Myocyte (in vitro differentiated cells): Measurements from ENCODE around the gene DMKN. TPM values are rescaled to one million over a fixed set of nuclear protein-coding genes. Genes with fewer than 3 reads are reported as not detected.
A peak's percentile ranks its signal among the peaks of the same experiment; 100 is the strongest.

Experiments used
- DNase-seq: peaks from one replicate; pipeline ENCODE4 v3.0.0-alpha.2; 2012; ENCODE audit warnings: low read depth
- total RNA-seq: library from RNA; depleted of rRNA; stranded (reverse); fragments of >200 nt; gene quantifications from 2 replicates; pipeline ENCODE4 v1.2.3, GENCODE V29; 2014

Gene DMKN
- total RNA-seq, 1 donor from 2014 or later = 3.0 TPM

DNA sequence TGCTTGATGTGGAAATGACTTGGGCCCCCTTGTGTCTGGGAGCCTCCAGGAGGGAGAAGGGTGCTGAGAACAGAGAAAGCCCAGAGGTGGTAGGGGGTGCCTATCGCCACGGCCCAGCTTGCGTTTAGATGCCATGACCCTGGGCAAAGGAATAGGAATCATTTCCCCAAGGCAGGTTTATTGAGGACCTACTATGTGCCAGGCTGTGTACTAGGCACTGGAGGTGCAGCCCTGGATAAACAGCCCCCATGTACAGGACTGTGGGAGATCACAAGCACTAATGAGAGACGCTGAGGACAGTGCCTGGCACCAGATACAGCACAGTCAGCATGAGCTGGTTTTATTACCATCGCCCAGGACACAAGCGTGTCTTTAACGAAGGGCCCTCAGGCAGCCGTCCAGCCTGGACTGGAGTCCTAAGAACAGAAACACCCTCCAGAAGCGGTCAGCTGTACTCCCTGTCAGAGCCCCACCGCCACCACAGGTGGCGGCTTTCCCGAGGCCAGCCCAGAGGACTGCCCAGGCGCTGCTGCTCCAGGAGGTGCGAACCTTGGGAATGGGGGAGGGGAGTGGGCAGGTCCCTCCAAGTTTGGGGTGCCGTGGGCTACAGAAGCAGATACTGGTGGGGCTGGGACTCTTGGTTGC lies 36.6 kb upstream of the DMKN start:
- DNase-seq = no peak

DNA sequence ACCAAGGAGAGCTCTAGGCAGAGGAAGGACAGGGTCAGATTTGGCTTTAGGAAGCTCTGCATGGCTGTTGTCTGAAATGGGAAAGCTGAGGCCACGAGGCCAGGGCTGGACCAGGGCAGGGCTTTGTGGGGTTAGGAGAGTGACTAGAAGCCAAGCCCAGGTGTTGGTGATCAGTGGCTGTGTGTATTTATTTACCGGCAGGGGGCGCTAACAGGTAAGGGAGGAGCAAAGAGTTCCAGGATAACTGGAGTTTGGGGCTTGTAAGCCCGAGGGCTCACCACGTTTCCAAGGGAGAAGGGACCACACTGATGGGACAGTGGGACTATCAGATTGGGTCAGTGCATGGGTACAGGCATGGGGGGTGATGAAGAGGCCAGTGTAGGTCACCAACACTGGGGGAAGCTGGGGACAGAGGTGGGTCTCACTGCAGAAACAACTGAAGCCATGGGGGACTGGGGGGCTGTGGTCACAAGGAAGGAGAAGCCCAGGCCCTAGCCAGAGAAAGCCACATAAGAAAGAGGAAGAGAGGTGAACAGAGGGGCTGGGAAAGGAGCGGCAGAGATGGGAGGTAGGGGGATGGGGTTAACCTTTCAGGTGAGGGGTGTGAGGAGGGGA lies 35.8 kb upstream of the DMKN start:
- DNase-seq = peak; percentile 79

DNA sequence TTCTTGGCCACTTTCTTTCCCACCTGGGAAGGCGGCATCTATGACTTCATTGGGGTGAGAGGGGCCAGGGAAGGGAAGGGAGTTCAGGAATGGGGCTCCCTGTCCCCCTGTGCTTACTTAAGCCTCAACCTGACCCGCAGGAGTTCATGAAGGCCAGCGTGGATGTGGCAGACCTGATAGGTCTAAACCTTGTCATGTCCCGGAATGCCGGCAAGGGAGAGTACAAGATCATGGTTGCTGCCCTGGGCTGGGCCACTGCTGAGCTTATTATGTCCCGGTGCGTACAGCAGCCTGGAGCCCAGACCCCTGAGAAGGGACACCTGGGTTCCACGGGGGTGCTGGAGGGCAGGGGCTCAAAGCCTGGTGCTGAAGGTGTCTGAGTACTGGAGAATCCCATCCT lies 33.1 kb upstream of the DMKN start:
- no peak for DNase-seq

DNA sequence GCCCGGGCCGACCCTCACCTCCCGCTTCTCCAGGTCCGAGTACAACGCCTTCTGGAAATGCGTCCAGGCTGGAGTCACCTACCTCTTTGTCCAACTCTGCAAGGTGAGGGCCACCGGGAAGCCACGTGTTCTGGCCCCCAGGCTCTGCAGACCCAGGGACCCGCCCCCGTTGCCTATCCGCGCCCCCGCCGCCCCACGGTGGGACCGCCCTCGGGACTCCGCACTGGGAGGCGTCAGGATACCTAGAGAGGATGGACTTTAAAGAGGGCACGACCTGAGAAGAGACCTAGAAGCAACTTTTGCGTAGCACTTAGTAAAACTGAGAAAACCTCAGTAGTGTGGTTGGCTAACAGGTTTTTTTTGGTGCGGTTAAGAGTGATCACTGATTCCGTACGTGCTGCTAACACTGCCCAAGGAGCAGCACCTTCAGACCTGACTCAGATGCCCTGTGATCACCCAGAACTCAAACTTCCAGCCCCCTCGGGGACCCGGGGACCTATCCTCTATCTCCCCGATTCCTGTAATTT lies 32.5 kb upstream of the DMKN start:
- DNase-seq = no peak

DNA sequence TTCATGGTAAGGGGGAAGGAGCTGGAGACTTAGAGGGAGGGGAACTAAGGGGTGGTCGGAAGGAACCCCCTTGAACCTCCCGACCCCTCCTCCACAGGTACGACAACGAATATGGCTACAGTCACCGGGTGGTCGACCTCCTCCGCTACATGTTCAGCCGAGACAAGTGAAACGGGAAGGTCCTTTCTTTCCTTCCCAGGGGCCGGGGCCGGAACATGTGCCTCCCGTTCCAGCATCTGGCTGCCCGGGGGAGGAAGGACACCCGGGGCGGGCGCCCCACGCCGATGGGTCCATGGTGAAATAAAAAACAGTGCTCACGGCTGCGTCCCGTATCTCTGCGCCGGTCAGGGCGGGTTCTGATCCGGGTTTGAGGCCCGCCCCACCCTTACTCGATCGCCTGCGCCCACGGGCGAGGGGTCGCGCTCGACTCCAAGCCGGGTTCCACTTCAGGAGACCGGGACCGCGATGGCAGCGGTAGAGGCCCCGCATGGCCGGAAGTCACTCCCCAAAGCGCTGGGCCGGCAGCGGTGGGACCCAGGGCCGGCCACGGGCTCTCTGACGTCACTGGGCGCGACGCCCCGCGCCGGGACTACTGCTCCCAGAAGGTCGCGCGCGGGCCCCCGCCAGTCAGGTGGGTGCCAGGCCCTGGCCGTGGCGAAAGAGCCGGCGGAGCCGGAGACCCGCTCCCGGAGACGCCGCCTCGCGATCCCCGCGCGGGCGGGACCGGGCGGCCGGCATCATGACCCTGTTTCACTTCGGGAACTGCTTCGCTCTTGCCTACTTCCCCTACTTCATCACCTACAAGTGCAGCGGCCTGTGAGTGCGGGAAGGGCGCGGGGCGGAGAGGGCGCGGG lies 31.8 kb upstream of the DMKN start, which contains the start of gene TMEM147:
TSS of gene TMEM147 (plus strand) at position 626 of the 854 bp plus-strand sequence. CDS start at position 740, 114 bp downstream.
- DNase-seq = peak; percentile 91

DNA sequence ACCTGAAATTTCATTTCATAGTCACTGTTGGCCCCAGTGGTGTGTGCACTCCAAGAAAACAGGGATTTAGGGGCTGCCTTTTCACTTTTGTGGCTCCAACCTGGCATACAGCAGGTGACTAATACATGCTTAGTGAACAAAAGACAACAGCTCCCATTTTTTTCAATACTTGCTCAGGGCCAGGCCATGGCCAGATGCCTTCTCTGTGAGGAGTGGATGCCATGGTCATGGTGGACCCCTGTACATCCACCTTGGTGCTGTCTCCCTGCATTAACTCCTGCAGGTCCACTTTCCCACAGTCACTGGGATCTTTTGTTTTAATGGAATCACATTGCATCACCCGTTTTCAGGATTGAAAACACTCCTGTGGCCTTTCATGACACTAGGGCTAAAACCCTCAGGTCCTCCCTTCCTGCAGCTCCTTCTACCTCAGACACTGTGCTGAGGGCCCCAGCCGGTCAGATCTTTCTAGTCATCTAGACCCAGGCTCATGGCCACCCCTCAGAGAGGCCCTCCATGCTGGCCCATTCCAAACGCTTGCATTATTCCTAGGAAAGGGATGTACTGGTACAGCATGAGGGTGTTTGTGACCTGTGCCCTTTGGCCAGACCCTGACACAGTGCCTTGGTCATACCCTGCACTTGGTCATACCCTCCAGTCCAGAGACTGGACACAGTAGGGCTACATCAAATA lies 30.8 kb upstream of the DMKN start:
- DNase-seq = no peak

DNA sequence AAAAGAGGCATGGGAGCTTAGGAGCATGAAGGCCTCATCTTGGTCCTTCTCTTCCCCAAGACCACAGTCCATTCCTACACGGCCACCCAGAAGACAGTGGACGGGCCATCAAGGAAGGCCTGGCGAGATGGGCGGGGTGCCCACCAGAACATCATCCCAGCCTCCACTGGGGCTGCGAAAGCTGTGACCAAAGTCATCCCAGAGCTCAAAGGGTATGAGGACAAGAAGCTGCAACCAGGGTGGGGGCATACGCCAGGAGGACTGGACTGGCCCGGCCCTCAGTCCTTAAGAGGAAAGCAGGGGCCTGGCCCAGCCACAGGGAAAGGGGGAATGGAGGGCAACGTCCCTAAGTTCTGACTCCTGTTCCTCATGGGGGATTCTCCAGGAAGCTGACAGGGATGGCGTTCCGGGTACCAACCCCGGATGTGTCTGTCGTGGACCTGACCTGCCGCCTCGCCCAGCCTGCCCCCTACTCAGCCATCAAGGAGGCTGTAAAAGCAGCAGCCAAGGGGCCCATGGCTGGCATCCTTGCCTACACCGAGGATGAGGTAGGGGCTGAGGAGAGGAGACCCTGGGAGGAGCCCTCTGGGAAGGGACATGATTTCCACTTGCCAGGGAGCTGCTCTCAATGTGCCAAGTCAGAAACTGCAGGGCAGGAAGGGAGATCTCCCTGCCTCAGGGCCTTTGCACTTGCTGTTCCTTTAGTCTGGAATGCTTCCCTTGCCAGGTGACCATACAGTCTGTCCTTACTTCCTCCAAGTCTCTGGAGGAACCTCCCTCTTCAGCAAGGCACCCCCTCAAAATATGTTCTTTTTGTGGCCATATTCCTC lies 30.0 kb upstream of the DMKN start:
- no peak for DNase-seq

DNA sequence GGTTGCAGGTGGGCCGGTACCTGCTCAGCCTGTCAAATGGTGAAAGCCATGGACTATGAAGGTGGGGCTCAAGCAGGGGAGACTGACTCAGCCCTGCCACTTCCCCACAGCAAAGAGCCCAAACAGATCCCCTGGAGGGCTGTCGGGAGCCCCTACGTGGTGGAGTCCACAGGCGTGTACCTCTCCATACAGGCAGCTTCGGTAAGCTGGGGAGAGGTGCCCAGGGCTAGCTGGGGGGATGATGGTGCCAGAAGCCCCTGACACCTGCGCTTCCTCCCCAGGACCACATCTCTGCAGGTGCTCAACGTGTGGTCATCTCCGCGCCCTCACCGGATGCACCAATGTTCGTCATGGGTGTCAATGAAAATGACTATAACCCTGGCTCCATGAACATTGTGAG lies 28.8 kb upstream of the DMKN start:
- DNase-seq = no peak

DNA sequence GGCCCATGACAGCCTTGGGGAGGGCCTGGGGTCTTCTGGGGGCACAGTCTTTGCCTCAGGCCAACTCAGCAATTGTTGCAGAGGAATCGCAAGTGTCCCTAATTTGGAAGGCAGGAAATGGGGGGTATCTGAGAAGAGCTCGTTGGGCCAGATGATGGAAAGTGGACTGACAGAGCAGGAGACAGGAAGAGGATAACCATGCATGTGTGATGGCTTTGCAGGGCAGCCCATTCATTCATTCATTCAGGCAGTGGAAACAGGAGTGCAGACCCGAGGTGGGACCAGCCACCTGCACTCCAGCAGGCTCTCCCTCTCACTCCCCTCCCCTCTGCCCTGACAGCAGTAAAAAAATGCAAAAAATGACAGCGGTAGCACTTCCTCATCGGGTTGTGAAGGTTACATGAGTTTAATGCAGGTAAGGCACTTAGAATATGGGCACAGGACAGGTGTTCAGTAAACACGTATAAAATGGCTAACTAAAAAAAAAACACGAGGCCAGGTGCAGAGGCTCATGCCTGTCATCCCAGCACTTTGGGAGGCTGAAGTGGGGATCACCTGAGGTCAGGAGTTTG lies 27.0 kb upstream of the DMKN start:
- DNase-seq = no peak

DNA sequence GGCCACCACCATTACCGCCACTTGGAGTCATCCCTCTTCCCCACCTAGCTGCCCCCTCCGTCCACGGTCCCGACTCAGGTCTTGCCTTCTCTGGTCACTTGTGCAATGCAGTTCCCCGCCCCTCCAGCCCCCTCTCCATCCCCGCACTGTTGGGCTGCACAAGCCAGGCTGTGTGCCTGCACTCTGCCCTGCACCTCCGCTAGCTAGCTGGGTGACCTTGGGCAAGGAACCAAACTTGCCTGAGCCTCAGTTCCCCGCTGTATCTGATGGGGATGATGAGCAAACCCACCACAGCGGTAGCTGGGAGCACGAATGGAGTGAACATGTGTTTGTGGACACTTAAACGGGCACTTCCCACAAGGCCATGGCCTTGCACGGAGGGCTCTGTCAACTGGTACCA lies 26.4 kb upstream of the DMKN start:
- no peak for DNase-seq

DNA sequence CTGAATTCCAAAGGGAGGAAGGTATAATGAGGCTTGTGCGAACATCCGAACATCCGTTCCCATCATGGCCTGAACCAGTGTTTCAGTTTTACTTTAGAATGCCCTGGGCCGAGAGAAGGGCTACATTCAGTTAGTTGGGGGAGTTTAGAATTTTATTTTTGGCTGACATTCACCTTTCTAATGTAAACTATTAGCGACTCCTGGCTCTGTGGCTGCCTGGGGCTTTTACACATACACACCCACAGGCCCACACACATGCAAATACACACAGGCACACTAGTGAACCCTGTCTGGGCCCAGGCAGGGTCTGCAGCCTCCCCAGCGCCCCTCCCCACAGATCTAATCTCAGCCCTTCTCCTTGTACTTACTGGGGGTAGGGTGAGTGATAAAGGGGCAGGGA lies 25.9 kb upstream of the DMKN start:
- DNase-seq = no peak

DNA sequence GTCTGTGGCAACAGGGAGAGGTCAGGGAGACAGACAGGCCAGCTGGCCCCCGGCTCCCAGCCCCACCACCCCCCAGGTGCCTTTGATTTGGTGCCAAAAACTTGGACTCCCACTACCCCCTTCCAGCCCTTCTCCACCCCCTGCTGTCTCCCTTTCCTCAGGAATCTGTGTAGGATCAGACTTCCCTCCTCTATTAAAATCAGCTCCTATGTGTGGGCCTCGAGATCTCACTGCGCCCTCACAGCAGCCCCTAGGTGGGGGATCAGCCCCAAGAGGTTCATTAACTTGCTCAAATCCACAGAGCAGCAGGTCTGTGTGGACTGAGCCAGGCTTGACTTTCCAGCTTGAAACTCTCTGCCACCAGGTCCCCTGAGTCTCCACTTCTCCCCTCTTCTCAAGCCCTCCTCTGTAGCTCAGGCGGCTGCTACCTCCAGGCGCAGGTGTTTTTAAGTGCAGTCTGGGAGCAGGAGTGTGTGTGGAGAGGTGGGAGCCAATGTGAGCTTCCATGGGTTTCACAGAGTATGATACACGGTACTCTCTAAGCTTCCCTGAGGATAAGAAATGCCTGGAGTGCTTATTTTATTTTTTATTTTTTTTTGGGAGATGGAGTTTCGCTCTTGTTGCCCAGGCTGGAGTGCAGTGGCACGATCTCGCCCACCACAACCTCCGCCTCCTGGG lies 21.5 kb upstream of the DMKN start:
- DNase-seq = no peak

DNA sequence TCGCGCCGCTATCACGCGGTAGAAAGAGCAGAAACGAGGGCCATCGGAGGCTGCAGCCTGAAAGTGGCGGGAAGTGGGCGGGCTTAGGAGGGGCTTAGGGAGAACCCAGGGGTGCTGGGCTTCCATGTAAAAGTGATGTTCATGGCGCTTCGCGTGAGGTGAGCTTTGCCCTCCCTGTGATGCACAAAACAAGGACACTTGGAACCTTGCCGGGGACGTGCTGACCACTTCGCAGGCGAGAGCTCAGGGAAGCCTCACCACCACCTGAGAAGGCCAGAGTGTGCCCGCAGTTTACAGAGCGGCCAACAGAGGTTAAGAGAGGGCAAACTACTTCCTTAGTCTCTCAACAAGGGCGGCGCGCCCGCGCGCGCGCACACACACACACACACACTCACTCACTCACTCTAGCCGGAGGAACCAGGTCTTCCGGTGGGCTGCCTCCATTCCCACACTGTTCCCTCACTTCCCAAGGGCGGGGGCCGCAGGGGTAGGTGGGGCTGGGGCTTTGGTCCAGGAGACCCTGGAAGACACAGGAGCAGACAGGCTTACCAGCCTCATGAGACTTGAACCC lies 20.5 kb upstream of the DMKN start:
- DNase-seq = no peak

DNA sequence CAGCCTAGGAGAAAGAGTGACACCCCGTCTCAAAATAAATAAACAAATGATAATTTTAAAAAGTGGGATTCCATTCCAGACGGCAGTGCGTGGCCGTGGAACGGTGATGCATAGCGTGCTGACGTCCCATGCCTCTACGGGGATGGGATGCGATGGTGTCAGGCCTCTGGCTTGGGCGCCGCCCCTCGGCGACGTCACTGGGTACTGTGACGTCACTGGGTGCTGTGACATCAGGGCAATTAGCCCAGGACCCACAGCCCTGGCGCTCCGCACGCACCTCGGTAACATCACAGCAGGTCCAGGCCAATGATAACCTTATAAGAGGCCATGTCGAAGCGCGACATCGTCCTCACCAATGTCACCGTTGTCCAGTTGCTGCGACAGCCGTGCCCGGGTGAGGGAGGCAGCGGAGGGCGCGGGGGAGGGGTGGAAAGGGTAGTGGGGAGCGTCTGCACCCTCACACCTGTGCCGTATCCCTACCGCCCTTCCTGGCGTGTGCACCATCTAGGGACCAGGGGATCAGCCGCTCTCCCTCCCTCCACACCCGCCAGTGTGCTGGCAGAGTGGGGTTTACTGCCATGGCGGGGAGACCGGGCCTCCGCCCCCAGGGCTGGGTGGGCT lies 19.9 kb upstream of the DMKN start, which contains the start of gene GAPDHS:
TSS of gene GAPDHS (plus strand) at position 256 of the 621 bp plus-strand sequence. CDS start at position 328, 72 bp downstream.
- no peak for DNase-seq

DNA sequence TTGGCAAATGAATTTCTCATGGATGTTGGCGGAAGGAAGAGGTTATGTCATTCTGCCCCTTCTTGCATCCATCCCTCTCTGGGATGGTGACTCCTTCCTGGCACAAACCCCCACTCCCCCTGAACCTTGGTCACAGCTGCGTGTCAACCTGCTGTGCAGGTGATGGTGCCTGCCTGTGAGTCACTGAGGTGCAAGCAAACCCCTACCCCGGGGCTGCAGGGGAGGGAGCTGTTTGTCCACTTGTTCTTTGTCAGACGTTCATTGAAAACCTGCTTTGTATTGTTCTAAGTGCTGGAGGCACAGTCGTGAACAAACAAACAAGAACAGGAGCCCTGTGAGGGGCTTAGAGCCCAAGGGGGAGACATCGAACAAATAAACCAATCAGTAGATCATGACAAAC lies 17.8 kb upstream of the DMKN start:
- DNase-seq = no peak

DNA sequence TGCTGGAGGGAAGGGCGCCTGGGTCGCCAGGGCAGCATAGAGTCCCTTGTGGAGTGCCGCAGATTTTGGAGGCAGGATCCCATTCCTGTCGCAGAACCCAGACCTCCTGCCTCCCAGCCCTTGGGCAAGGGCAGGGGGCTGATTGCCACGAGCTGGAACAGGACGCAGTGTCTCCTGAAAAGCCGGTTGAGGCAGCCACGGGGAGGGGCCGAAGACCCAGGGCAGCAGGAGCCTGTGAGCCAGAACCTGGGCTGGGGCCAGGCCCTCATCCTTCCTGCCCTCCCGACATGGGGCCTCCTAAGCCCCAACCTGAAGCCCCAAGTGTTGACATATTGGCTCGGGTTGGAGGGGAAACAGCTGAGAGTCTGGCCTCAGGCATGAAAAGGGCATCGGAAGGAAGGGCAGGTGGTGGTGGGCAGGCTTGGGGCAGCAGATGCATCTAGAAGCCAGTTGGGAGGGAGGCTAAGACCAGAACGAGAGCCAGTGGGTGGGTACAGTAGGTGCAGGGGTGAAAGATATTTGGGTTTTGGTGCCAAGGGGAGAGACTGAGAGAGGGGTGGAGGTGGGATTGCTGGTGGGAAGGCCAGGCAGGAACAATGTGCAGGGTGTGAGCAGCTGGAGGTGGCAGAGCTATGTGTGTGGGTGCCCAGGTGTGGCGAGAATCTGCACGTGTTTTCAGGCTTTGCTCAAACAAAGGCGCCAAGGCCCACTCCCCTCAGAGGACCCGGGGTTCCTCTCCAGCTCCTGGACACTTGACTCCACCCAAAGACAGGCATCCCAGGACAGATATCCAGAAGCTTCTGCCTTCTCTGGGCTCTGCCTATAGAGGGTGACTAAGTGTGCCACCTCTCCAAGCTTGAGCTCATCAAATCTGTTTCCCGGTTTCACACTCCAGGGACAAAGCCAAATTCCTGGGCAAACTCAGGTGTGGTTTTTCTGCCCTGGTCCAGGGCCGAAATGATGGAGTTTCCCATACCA lies 16.1 kb upstream of the DMKN start:
- DNase-seq = peak; percentile 34
